B cell (primary cell): Measurements from ENCODE around the gene FAR2.

Experiments used
- CTCF ChIP-seq: fragments of 200-600 bp; IDR thresholded peaks from one replicate; pipeline ENCODE4 v1.8.0; 2022; ENCODE audit warnings: antibody characterized with exemption, mild to moderate bottlenecking
- EZH2 ChIP-seq: IDR thresholded peaks from 2 replicates; pipeline ENCODE4 v1.6.1; 2012; ENCODE audit warnings: borderline replicate concordance, low read depth, mild to moderate bottlenecking, moderate library complexity, low read length; ENCODE audit not compliant: insufficient read depth, poor library complexity, severe bottlenecking

GRCh38 chr12:29253906-29254625 is 105.0 kb downstream of the FAR2 start:
- TF ChIP-seq CTCF, result no peak
- no peak for TF ChIP-seq EZH2
